T follicular helper cell (primary cell): Measurements from ENCODE around the gene PNPO.

Experiments
- DNase-seq: peaks from one replicate; pipeline ENCODE4 v3.0.0-alpha.2; 2020; ENCODE audit warnings: low read depth

PNPO gene

DNA sequence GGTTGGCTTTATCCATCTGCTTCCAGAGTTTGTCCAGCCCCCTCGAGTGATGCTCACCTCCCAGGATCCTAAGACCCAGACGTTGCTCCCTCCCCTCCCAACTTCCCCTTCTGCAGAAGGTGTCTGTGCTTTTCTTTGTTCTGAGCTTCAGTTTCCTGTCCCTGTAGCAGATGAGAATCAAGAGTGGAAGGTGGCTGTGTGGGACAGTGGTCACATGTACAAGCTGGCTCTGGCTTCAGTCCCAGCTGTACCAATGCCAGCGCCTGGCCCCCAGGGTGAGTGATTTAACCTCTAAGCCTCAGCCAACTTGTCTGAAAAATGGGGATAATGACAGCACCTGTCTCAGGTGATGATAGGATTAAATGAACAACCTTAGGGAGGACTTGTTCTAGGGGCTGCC lies 8.6 kb downstream of the PNPO start:
- DNase-seq: no peak

DNA sequence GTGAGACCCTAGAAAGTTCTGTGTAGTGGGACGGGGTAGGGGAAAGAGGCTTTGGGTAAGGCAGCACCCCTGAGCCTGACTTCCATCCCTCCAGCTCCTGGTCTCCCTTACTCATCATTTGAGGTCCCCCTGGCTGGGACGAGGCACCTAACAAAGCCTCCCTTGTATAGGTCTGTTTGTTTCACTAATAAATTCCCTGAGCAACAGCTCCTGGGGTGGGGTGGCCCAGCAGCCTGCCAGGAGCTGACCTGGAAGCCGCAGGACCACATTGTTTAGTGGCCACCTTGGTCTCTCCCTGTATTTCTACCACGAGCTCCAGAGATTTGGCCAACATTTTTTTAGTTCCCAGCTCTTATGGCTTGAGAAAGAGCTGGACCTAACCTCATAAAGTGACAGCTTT lies 9.1 kb downstream of the PNPO start:
- no peak for DNase-seq

DNA sequence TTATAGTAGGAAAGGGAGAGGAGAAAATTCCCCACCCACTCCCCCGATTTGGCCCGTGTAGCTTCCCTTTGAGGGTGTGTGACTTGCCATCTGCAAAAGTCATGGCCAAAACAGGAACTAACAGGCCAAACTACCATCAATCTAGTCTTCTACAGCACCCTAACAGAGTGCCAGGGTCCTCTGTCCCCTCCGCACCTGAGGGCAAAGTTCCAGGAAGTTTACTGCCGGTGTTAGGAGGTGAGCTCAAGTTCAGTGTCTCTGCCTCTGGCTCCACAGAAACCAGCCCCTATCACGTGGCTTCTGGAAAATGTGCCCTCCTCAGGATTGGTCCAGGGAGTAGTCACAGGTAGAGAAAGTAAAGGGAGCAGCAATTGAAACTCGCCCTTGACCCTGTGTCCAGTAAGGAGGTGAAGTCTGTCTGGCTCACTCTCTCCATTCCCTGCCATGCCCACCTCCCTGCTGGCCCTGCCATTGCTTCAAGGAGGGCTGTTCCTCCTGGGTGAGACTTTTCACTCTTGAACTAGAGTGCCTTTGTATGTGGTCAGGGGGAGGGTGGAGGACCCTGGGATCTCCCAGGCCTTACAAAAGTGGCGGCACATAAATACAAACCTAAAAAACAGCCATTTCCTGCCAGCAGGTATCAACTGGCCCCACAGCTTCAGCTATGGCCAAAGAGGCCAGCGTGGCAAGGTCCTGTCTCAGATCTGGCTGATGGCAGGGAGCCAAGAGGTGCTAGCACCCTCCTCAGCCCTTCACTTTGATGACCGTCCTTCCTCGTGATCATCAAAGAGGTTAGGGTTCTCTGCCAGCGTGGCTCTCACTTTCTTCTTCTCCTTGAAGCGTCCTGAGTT lies 11.0 kb downstream of the PNPO start:
- no peak for DNase-seq

DNA sequence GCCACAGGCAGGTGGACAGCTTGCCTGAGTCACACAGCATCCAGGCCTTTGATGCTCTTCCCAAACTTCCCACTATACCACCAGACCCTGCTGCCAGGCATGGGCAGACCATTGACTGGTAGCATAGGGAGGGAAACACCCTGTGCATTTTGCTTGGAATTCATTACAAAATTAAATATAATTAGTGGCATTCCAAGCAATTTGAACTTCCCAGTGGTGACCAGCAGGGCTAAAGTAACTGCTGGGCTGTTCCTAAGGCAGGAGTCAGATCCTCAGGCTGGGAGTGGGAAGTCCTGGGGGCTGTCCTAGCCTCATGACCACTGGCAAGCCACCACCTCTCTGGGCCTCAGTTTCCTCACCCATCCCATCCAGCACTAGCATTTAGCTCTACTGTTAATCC lies 12.5 kb downstream of the PNPO start:
- no peak for DNase-seq

DNA sequence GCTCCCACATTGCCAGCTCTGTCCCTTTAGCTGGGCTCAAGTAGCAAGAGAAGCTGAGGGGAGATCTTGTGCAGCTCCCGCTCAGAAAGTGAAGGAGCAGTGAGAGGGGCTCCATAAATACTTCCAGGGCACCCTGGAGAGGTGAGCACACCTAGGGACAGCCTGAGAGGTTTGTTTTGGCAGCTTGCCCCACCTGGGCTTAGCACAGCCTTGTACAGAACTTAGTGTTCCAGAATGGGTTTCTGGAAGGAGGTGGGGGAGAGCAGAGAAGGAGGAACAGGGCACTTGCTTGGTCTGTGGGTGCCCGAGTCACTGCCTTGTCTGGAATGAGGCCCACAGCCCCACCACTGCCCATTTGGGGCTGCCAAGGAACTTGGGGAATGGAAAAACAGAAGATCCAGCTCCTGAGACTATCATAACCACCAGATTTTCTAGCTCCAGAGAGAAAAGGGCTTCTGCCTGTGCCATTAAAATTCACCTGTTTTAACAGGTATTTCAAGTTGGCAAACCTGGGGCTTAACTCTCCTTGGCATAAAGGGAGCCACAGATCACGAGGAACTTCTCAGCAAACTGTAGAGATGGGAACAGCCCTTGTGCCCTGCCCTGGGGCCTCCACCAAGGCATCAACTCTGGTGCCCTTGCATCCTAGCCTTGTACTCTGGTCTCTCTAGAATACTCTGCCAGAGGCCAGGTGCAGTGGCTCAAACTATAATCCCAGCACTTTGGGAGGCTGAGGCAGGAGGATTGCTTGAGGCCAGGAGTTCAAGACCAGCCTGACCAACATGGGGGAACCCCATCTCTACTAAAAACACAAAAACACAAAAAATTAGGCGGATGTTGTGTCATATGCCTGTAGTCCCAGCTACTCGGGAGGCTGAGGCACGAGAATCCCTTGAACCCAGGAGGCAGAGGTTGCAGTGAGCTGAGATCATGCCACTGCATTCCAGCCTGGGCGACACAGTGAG lies 14.4 kb downstream of the PNPO start:
- DNase-seq: no peak

DNA sequence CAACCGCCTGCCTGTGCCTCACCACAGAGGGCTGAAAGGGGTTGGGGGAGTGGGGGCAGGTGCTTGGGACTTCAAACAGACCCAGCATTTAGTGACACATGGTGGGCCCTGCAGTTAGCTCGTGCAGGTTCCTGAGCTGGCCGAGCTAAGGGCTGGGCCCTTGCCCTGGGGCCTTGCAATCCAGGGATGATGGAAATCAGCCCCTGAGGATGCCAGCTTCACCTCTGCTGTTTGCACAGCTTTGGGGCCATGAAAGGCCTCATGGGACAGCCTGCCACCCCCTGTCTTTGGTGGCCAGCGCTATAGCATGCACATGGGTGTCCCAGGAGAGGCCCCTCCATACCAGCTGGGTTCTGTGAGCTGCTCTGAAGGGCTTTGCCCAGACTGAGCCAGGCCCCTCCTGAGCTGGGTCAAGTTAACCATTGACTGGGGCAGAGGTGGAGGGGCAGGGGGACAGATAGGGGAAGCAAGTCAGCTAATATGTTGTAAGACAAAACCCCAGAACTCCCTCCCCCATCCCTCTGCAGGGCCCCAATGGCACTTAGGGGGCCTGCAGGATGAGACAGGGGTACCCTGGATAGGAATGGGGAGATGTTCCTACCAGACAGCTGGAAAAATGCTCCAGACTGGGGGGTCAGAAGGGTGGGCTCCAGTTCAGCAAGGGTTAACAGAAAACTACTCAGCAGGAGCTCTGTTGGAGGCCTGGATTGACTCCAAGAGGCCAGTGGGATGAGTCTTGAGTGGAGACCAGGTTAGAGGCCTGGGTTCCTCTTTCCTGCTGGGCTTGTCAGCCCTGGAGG lies 15.6 kb downstream of the PNPO start:
- no peak for DNase-seq

DNA sequence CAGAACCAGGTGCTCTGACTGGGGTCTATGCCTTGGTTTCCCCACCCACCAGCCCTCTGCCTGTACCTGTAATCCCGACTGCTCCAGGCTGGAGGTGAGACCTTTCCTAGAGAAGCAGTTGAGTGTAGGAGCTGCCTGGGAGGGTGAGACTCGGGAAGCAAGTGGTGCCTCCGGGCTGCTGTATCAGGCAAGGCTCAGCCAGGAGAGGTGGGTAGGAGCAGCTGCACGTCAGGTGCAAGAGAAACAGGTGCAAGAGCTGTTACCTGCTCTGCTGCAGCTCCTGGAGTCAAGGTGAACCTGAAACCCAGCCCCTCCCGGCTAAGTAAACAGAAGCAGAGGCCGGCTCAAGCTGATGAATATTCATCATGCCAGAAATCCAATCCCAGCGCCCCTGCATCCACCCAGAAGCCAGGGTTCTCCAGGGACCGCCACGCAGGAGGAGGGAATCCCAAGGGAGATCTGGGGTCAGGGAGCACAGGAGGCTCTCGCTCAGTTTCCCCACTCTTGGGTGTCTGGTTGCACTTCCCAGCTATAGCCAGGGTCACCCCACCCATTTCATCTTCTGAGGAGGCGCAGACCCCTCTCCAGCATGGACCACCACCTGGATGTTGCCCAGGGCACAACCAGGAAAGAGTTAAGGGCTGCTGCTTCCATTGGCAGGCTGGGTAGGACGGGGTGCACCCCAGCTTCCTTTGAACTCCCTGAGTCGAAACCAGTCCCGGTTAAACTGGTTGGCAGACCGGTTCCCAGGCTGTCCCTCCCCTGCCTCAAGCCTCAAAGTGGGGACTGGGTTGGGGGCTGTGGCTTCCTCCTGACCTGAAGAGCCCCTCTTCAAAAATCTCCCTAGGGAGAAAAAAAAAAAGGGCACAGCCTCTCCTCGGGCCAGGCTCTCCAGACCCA lies 16.5 kb downstream of the PNPO start, which contains the start of gene PRR15L:
PRR15L (minus strand) TSS at position 293 of the 900 bp plus-strand sequence. CDS start 4,649 bp downstream, outside the sequence.
- no peak for DNase-seq

DNA sequence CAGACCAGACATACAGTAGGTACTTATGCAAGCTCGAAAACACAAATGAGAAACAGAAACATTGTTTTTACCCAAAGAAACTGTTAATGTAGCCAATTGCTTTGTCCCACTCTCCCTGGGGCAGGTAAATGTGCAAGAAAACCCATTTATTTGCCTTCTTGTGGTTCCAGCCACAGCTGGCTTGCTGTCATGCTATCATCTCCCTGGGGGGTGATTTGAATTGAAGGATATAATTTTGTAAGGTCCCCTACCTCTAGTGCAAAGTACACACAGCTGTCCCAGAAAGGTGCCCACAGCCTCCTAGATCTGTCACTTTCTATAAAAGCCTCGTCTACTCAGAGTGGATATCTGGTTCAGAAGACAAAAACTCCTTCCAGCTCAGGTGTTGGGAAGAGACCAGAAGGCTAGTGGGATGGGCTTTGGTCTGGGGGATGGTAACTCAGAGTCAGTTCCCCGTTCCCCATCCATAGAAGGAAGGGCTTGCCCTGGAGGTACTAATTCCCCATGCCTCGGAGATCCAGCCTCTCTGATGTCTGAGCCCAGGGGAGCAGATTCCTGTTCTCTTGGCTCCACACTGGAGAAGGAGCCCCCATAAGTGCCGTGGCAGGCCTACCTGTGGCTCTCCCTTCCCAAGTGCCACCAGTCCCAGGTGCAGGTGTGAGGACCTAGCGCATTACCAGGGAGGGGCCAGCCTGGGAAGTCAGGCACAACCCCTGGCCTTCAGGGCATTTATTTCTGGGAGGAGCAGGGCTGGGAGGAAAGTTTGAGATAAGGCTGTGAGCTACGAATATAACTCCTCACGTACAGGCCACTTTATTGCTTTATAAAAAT lies 18.7 kb downstream of the PNPO start:
- DNase-seq: no peak

DNA sequence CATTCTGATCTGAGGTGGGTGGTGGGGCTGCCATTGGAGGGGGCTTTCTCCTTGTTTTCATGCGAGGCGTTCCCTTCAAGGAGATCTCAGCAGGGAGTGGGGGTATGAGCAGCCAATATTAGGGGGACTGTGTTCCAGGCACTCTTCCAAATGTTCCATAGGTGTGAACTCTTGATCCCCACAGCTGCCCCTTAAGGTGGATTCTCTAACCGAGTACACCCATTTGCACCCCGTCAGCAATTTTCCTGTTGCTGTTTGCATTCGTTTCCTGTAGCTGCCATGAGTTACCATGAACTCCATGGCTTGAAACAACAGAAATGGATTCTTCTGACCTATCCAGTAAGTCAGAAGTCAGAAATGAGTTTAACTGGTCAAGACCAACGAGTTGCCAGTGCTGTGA lies 20.0 kb downstream of the PNPO start:
- no peak for DNase-seq

DNA sequence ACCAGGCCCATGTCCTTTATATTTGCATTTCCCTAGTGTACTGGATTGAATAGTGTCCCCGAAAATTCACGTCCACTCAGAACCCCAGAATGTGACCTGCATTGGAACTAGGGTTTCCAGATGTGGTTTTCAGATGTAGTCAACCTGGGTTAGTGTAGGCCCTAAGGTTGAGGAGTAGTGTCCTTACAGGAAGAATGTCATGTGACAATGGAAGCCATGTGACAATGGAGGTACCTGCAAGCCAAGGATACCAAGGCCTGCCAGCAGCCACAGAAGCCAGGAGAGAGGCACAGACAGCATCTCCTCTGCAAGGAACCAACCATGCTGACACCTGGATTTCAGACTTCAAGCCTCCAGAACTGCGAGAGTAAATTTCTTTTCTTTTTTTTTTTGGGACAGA lies 21.5 kb downstream of the PNPO start:
- no peak for DNase-seq

DNA sequence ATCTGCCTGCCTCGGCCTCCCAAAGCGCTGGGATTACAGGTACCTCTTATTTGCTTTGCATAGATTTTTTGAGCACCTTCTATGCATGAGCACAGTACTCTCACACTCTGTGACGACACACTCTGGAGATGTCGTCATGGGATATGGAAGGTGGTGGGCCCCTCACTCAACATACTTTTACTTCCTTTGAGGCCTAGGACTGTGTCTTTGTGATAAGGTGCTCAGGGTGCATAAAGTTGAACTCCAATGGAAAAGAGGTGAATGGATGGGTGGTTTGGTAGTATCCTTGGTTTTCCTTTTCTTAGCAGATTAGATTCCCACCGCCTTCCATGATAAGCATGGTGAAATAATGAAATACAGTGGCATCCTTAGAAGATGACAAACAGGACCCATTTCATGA lies 23.5 kb downstream of the PNPO start:
- no peak for DNase-seq

DNA sequence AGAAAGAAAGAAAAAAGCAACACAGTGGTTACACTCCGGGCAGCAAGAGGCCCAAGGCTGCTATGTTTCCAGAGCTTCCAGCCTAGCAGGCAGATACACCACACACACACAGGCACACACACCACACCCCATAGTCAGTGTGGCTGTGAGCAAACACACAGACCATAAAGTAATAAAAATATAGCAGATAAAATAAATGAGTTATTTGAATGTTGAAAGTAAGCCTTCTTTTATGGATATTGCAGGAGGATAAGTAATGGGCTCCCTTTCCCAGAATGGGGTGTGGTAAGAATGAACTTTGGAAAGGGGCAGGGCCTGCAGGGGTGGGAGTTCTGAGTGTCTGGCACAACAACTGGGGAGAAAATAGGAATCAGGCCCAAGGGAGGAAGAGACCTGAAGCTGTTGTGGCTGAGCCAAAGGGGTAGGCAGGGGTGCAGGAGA lies 24.7 kb downstream of the PNPO start:
- DNase-seq: no peak

DNA sequence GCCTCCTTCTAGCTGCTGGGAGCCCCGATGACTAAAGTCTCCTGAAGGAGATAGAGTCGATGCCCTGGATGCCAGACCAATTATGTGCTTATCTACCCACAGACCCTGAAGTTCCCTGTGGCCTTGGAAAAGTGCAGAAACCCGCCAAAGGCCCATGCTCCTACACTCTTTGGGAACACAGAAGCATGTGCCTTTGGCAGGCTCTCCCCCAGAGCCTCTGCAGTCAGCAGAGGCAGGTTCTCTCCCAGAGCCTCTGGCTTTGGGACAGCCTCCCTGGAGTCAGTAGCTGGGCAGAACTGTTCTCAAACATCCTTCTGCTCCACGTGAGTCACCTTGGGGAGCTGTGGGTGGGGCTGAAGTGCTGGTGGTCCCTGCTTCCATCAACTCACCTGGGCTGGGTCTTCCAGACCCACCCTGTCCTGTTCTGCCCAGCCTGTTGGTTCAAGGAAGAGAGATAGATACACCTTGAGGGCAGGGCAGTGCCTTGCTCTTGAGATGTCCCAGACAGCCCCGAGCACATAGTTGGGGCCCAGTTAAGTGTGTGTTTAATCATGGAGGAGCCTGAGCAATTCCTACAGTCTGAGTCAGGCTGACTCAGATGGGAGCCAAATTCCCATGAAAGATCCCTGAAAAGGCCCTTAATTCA lies 26.4 kb downstream of the PNPO start:
- no peak for DNase-seq

DNA sequence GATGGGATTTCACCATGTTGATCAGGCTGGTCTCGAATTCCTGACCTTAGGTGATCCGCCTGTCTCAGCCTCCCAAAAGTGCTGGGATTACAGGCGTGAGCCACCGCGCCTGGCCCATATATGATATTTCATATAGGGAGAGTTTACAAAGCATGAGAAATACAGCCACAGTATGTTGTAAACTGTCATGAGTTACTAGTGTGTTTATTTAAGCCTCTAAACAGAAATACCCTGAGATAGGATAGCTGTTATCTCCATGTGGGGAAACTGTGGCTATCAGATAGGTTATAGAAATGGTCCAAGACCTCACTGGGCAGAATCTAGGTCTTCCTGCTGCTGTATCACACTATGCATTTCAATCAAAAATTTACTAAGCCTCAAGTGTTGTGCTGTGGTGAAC lies 27.5 kb downstream of the PNPO start:
- no peak for DNase-seq

DNA sequence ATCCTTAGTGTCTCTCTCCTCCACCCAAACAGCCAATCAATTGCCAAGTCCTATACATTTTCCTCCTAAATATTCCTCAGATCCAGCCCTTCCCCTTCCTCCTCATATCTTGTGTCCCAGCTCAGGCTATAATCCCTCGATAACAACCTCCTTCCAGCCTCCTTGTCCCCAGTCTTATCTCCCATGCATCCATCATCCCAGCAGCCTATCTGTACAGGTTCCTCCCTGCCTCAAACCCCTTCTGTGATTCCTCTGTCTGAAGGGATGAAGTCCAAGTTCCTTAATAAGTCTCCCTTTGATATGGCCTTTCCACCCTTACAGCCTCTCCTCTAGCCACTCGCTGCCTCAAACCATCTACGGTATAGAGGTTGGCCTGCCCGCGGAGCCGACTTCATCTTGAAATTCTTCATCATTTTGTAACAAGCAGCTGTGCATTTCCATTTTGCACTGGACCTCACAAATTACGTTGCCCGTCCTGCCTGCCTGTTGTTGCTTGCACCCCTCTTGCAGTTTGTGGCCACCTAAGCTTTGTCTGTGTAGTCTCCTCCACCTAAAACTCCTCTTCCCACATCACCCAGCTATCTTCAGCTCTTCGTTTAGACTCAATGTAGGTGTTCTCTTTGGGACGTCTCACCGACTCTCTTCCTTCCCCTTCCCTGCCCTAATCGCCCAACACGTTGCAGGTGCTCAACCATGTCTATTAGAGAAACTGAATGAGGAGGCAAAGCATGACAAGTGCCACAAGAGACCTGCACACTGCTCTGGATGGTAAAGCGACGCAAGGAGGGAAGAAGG lies 28.8 kb downstream of the PNPO start:
- no peak for DNase-seq

DNA sequence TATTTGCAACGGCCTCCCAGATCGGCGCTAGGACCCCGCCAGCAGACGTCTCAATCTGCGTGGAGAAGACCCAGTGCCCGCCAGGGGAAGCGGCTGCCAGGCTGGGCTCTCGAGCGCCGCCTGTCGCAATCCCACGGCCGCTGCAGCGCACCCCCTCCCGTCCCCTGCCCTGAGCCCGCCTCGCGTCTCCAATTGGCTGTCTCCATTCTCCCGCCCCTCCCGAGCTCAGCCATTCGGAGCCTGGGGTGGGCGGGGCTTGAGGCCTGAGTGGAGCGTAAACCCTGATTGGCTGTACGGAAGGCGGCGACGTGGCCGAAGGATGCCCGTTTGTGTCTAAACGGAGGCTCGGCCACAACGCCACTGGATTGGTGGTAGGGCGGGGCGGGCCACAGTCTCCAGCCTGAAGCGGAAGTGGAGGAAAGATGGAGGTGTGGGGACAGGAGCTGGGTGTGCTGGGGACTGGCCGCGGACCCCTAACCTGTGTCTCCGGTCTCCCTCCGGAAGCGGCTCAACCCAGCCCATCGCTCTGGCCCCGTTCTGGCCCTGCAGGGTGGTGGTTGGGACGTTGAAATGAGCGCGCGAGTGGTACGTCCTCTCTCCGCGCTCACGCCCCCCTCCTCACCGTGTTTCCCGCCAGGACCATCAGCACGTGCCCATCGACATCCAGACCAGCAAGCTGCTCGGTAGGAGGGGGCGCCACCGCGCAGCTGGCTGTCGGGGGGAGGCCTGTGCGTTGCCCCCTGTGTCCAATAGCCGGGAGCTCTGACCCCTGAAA lies 29.5 kb downstream of the PNPO start, which contains the start of gene CDK5RAP3:
CDK5RAP3 (plus strand) TSS at position 389 of the 775 bp plus-strand sequence; CDS start at position 423, 34 bp downstream.
- DNase-seq: peak; percentile 95

DNA sequence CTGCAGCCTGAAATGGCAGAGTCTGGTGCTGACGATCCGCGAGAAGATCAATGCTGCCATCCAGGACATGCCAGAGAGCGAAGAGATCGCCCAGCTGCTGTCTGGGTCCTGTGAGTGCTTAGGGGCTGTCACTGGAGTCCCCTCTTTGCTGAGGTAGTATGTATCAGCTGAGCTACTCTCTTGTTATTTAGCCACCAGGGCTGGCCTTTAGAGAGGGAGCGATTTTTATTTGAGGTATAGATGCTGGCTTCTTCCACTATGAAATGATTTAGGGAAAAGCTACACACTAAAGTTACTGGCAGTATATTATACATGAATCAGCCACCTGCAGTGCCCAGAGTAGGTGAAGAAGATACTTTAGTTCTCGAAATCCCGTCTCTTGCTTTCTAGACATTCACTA lies 32.2 kb downstream of the PNPO start:
- DNase-seq: no peak
